NT2/D1 (cell line): Measurements from ENCODE around the gene HS6ST3.
A peak's percentile ranks its signal among the peaks of the same experiment; 100 is the strongest.

ENCODE experiments used
- DNase-seq: peaks from one replicate; pipeline ENCODE4 v3.0.0-alpha.2; 2011; ENCODE audit warnings: low read depth, low spot score
- H3K27me3 ChIP-seq: 2 replicates; pipeline ENCODE4 v1.6.0; 2011; ENCODE audit warnings: mild to moderate bottlenecking; ENCODE audit not compliant: insufficient read length, insufficient read depth
- H3K36me3 ChIP-seq: 2 replicates; pipeline ENCODE4 v1.6.1; 2011; ENCODE audit warnings: mild to moderate bottlenecking, low read length, mixed read lengths; ENCODE audit not compliant: insufficient read depth, insufficient read length
- H3K4me1 ChIP-seq: 2 replicates; pipeline ENCODE4 v1.5.1; 2011; ENCODE audit not compliant: insufficient read depth, insufficient read length
- H3K4me3 ChIP-seq: 2 replicates; pipeline ENCODE4 v1.5.1; 2011; ENCODE audit warnings: low read depth; ENCODE audit not compliant: insufficient read length
- H3K9ac ChIP-seq: 2 replicates; pipeline ENCODE4 v1.6.0; 2011; ENCODE audit warnings: low read depth; ENCODE audit not compliant: insufficient read length
- H3K9me3 ChIP-seq: 2 replicates; pipeline ENCODE4 v1.5.1; 2011; ENCODE audit warnings: mild to moderate bottlenecking, low read length; ENCODE audit not compliant: insufficient read depth
- SUZ12 ChIP-seq: IDR thresholded peaks from 2 replicates; pipeline ENCODE4 v1.6.1; 2011; ENCODE audit not compliant: insufficient read length, insufficient read depth; ENCODE audit errors: extremely low read depth
- YY1 ChIP-seq: IDR thresholded peaks from 2 replicates; pipeline ENCODE4 v1.6.1; 2011; ENCODE audit not compliant: insufficient read length, insufficient read depth
- ZNF274 ChIP-seq: IDR thresholded peaks from 2 replicates; pipeline ENCODE4 v1.6.1; 2011; ENCODE audit warnings: mild to moderate bottlenecking, low read depth, low read length

Gene HS6ST3

GRCh38 chr13:96202315-96202714 lies 112.4 kb downstream of the HS6ST3 start:
- no peak for TF ChIP-seq ZNF274
- no peak for TF ChIP-seq SUZ12
- TF ChIP-seq YY1 = no peak

GRCh38 chr13:96203471-96203870 lies 113.6 kb downstream of the HS6ST3 start:
- Histone ChIP-seq H3K9me3 (no peaks in the 10 kb centered on the region), H3K36me3 (no peaks in the 10 kb centered on the region), H3K4me3 (no peak overlapping the region), H3K27me3 (no peaks in the 10 kb centered on the region), H3K4me1 (no peaks in the 10 kb centered on the region), H3K9ac (no peak overlapping the region)
- TF ChIP-seq YY1 = no peak
- TF ChIP-seq SUZ12 = no peak
- TF ChIP-seq ZNF274 = no peak
- no peak for DNase-seq

More at GRCh38 chr13:96202315-96202714, 112.4 kb downstream of the HS6ST3 start:
- H3K9ac ChIP-seq = no peak overlapping the region
- no peak overlapping the region for H3K4me3 ChIP-seq
- no peaks in the 10 kb centered on the region; the same call in 1 of the 2 replicates for H3K9me3 ChIP-seq
- H3K27me3 ChIP-seq = no peaks in the 10 kb centered on the region
- no peak for DNase-seq
- no peaks in the 10 kb centered on the region for H3K4me1 ChIP-seq
- H3K36me3 ChIP-seq = no peaks in the 10 kb centered on the region

GRCh38 chr13:96214824-96215445 lies 125.0 kb downstream of the HS6ST3 start:
- Histone ChIP-seq H3K9ac (no peak overlapping the region), H3K4me1 (no peaks in the 10 kb centered on the region), H3K27me3 (no peaks in the 10 kb centered on the region), H3K36me3 (no peaks in the 10 kb centered on the region), H3K4me3 (no peak overlapping the region), H3K9me3 (no peaks in the 10 kb centered on the region)
- DNase-seq = no peak
- TF ChIP-seq ZNF274 (no peak), YY1 (no peak), SUZ12 (no peak)

GRCh38 chr13:96216543-96216942 lies 126.6 kb downstream of the HS6ST3 start:
- no peaks in the 10 kb centered on the region for H3K4me1 ChIP-seq
- no peak overlapping the region for H3K4me3 ChIP-seq
- TF ChIP-seq ZNF274 (no peak), YY1 (no peak), SUZ12 (no peak)
- no peaks in the 10 kb centered on the region for H3K9me3 ChIP-seq
- H3K9ac ChIP-seq = no peak overlapping the region
- DNase-seq = no peak
- no peaks in the 10 kb centered on the region for H3K27me3 ChIP-seq
- H3K36me3 ChIP-seq = no peaks in the 10 kb centered on the region

- H3K9ac ChIP-seq = no peak overlapping the region
- no peaks in the 10 kb centered on the region for H3K9me3 ChIP-seq
- H3K4me1 ChIP-seq = no peaks in the 10 kb centered on the region
- no peak overlapping the region for H3K4me3 ChIP-seq
- no peaks in the 10 kb centered on the region for H3K27me3 ChIP-seq
- DNase-seq = no peak
- no peak for TF ChIP-seq YY1
- TF ChIP-seq SUZ12 = no peak
- no peak for TF ChIP-seq ZNF274
- H3K36me3 ChIP-seq = no peaks in the 10 kb centered on the region
Measured at GRCh38 chr13:96218475-96218874, 128.6 kb downstream of the HS6ST3 start.

- no peak overlapping the region for H3K9ac ChIP-seq
- no peaks in the 10 kb centered on the region for H3K4me1 ChIP-seq
- no peak for DNase-seq
- no peaks in the 10 kb centered on the region for H3K27me3 ChIP-seq
- TF ChIP-seq YY1 (no peak), ZNF274 (no peak), SUZ12 (no peak)
- no peaks in the 10 kb centered on the region for H3K9me3 ChIP-seq
- H3K36me3 ChIP-seq = no peaks in the 10 kb centered on the region
- no peak overlapping the region for H3K4me3 ChIP-seq
Measured at GRCh38 chr13:96221471-96221870, 131.6 kb downstream of the HS6ST3 start.

GRCh38 chr13:96223231-96223630 lies 133.3 kb downstream of the HS6ST3 start:
- no peak for DNase-seq
- TF ChIP-seq SUZ12 = no peak
- H3K4me1 ChIP-seq = no peaks in the 10 kb centered on the region
- H3K4me3 ChIP-seq = no peak overlapping the region
- no peaks in the 10 kb centered on the region for H3K9me3 ChIP-seq
- H3K27me3 ChIP-seq = no peaks in the 10 kb centered on the region
- H3K9ac ChIP-seq = no peak overlapping the region
- no peaks in the 10 kb centered on the region for H3K36me3 ChIP-seq

- Histone ChIP-seq H3K27me3 (no peaks in the 10 kb centered on the region), H3K9ac (no peak overlapping the region), H3K4me1 (no peaks in the 10 kb centered on the region), H3K36me3 (no peaks in the 10 kb centered on the region), H3K9me3 (no peaks in the 10 kb centered on the region), H3K4me3 (no peak overlapping the region)
- TF ChIP-seq YY1 (no peak), ZNF274 (no peak), SUZ12 (no peak)
- DNase-seq = peak; percentile 18
Measured at GRCh38 chr13:96229356-96229755, 139.4 kb downstream of the HS6ST3 start.
